Gastroesophageal sphincter (tissue), 4 donors: ENCODE measurements around the gene KCNMA1. TPM values are rescaled to one million over a fixed set of nuclear protein-coding genes. Genes with fewer than 3 reads are reported as not detected.
A peak's percentile ranks its signal among the peaks of the same experiment; 100 is the strongest.

Experiments used
- ATAC-seq: fragments of 150-250 bp; one replicate; pipeline ENCODE4 v1.9.1; 2016; ENCODE audit warnings: mild to moderate bottlenecking, moderate library complexity
- H3K27ac ChIP-seq, 4 donors: fragments of 200-600 bp; sonication (generic) in 3 of 4; 1 replicate in 3 of 4; 2 replicates in 1 of 4; pipeline ENCODE4 v1.5.1; 2016 to 2019
- H3K27me3 ChIP-seq: fragments of 200-600 bp; sonication (generic); one replicate; pipeline ENCODE4 v1.5.1; 2019
- H3K36me3 ChIP-seq, 2 donors: fragments of 200-600 bp; sonication (generic); one replicate each; pipeline ENCODE4 v1.5.1; 2019; ENCODE audit warnings: control low read depth in 1 of 2
- H3K4me1 ChIP-seq, 3 donors: fragments of 200-600 bp; sonication (generic); 1 replicate in 2 of 3; 2 replicates in 1 of 3; pipeline ENCODE4 v1.5.1; 2016 to 2019; ENCODE audit warnings: control low read depth in 2 of 3
- H3K4me3 ChIP-seq, 2 donors: fragments of 200-600 bp; sonication (generic); one replicate each; pipeline ENCODE4 v1.5.1; 2019; ENCODE audit warnings: mild to moderate bottlenecking in 1 of 2, moderate library complexity in 1 of 2
- H3K9me3 ChIP-seq, 3 donors: fragments of 200-600 bp; sonication (generic); one replicate each; pipeline ENCODE4 v1.5.1; 2017 to 2019; ENCODE audit warnings: control low read depth in 2 of 3
- CTCF ChIP-seq, 4 experiments: fragments of 200-600 bp in 2 of 4; fragments of 450-650 bp in 2 of 4; sonication (generic) in 1 of 4; IDR thresholded peaks; one replicate each; pipeline ENCODE4 v1.5.1; 2017 to 2019; ENCODE audit warnings: antibody characterized with exemption in 4 of 4, mild to moderate bottlenecking in 2 of 4, moderate library complexity in 2 of 4
- EP300 ChIP-seq: sonication (generic); formaldehyde crosslinking; IDR thresholded peaks from one replicate; pipeline ENCODE4 v1.6.1; 2017; ENCODE audit warnings: antibody characterized with exemption, mild to moderate bottlenecking
- POLR2A ChIP-seq, 2 donors: fragments of 450-650 bp; IDR thresholded peaks; one replicate each; pipeline ENCODE4 v1.6.1; 2017; ENCODE audit warnings: antibody characterized with exemption in 2 of 2, mild to moderate bottlenecking in 2 of 2, moderate library complexity in 1 of 2
- POLR2AphosphoS5 ChIP-seq: sonication (generic); formaldehyde crosslinking; IDR thresholded peaks from one replicate; pipeline ENCODE4 v1.6.1; 2017; ENCODE audit warnings: antibody characterized with exemption
- WGBS, 2 donors: methylation state at CpG; one replicate each; pipeline ENCODE4 v1.1.5; 2018; ENCODE audit warnings: low coverage in 1 of 2; 5-methylcytosine and 5-hydroxymethylcytosine counted together
- total RNA-seq, 4 donors: library from RNA; depleted of rRNA; stranded (reverse); fragments of >200 nt; gene quantifications; one replicate each; pipeline ENCODE4 v1.1.0, GENCODE V29; 2016

Gene KCNMA1
- total RNA-seq, 4 donors from 2014 or later, result 168 to 389 (median 323) TPM

GRCh38 chr10:77430530-77430929, 207.1 kb downstream of the KCNMA1 start:
- Histone ChIP-seq H3K4me1 (peaks cover 0 to 59% (median 4%) of the 10 kb centered on the region in 3 donors), H3K27me3 (no peaks in the 10 kb centered on the region), H3K36me3 (no peaks in the 10 kb centered on the region), H3K4me3 (no peak overlapping the region), H3K9me3 (no peaks in the 10 kb centered on the region), H3K27ac (peak overlapping the region in 2 of 4 donors; percentile 17 to 33)
- WGBS, 2 donors, result 88 to 96% methylated on average over 3 to 4 of the region's 5 CpGs
- no peak for ATAC-seq
- no peak for TF ChIP-seq POLR2AphosphoS5
- TF ChIP-seq CTCF (IDR thresholded peaks at IDR 0.05), result no peak
- TF ChIP-seq EP300, result no peak
- TF ChIP-seq POLR2A (IDR thresholded peaks at IDR 0.05), result no peak

GRCh38 chr10:77428691-77429395, 208.8 kb downstream of the KCNMA1 start:
- H3K4me3 ChIP-seq, result no peak overlapping the region
- H3K27me3 ChIP-seq, result no peaks in the 10 kb centered on the region
- WGBS, 2 donors, result 36 to 63% methylated on average over 2 to 3 of the region's 3 CpGs
- no peaks in the 10 kb centered on the region for H3K9me3 ChIP-seq
- H3K36me3 ChIP-seq, result no peaks in the 10 kb centered on the region
- peaks cover 0 to 68% (median 4%) of the 10 kb centered on the region in 3 donors for H3K4me1 ChIP-seq
- peak; percentile 52 for ATAC-seq
- TF ChIP-seq EP300 (no peak), POLR2A (IDR thresholded peaks at IDR 0.05) (no peak), POLR2AphosphoS5 (peak; percentile 53), CTCF (IDR thresholded peaks at IDR 0.05) (peak; percentile 7 to 76 (median 42))
- H3K27ac ChIP-seq, result peak overlapping the region in 3 of 4 donors; percentile 42 to 62 (median 60)

- Histone ChIP-seq H3K27ac (peak overlapping the region in 3 of 4 donors; percentile 65 to 76 (median 75)), H3K4me1 (peaks cover 0 to 83% (median 4%) of the 10 kb centered on the region in 3 donors), H3K4me3 (no peak overlapping the region), H3K27me3 (no peaks in the 10 kb centered on the region), H3K9me3 (no peaks in the 10 kb centered on the region), H3K36me3 (no peaks in the 10 kb centered on the region)
- TF ChIP-seq POLR2AphosphoS5, result no peak
- no peak for TF ChIP-seq CTCF (IDR thresholded peaks at IDR 0.05)
- no peak for TF ChIP-seq POLR2A (IDR thresholded peaks at IDR 0.05)
- no peak for ATAC-seq
These were observed 213.4 kb downstream of the KCNMA1 start for GRCh38 chr10:77424257-77424656.

- H3K36me3 ChIP-seq, result no peaks in the 10 kb centered on the region
- TF ChIP-seq POLR2A (IDR thresholded peaks at IDR 0.05) (no peak), POLR2AphosphoS5 (no peak), EP300 (no peak), CTCF (IDR thresholded peaks at IDR 0.05) (no peak)
- ATAC-seq, result no peak
- no peaks in the 10 kb centered on the region for H3K27me3 ChIP-seq
- peak overlapping the region in 3 of 4 donors; percentile 65 to 76 (median 75) for H3K27ac ChIP-seq
- H3K4me3 ChIP-seq, result no peak overlapping the region
- WGBS, 2 donors, result 29 to 49% methylated on average over 5 of the region's 5 CpGs
- peaks cover 0 to 83% (median 4%) of the 10 kb centered on the region in 3 donors for H3K4me1 ChIP-seq
- no peaks in the 10 kb centered on the region for H3K9me3 ChIP-seq
These were observed 214.9 kb downstream of the KCNMA1 start for GRCh38 chr10:77422491-77423338.
